Astrocyte (in vitro differentiated cells and primary cell): ENCODE results near the gene CPA5. TPM values are rescaled to one million over a fixed set of nuclear protein-coding genes. Genes with fewer than 3 reads are reported as not detected.
A peak's percentile ranks its signal among the peaks of the same experiment; 100 is the strongest.

Experiments used
- DNase-seq: peaks from one replicate; pipeline ENCODE4 v3.0.0-alpha.2; 2010; ENCODE audit warnings: low read depth
- FAIRE-seq: peaks from 2 replicates; lab custom pipeline; 2011; peaks lifted over from hg19 to GRCh38; lab: Jason Lieb, UNC
- H2AFZ ChIP-seq: 2 replicates; pipeline ENCODE4 v1.6.0; 2012; ENCODE audit warnings: low read depth, low read length, inconsistent platforms
- H3K27ac ChIP-seq: 2 replicates; pipeline ENCODE4 v1.5.1; 2011; ENCODE audit warnings: low read depth, low read length, inconsistent platforms
- H3K27me3 ChIP-seq: 2 replicates; pipeline ENCODE4 v1.6.0; 2011; ENCODE audit warnings: low read length, inconsistent platforms; ENCODE audit not compliant: insufficient read depth
- H3K36me3 ChIP-seq: 2 replicates; pipeline ENCODE4 v1.5.1; 2011; ENCODE audit warnings: low read length, inconsistent platforms; ENCODE audit not compliant: insufficient read depth
- H3K4me1 ChIP-seq: 2 replicates; pipeline ENCODE4 v1.5.1; 2011; ENCODE audit warnings: low read length, inconsistent platforms; ENCODE audit not compliant: insufficient read depth
- H3K4me2 ChIP-seq: 2 replicates; pipeline ENCODE4 v1.6.0; 2012; ENCODE audit warnings: low read length, inconsistent platforms
- H3K4me3 ChIP-seq: 2 replicates; pipeline ENCODE4 v1.5.1; 2011; ENCODE audit warnings: low read depth, mild to moderate bottlenecking, low read length, inconsistent platforms; ENCODE audit not compliant: insufficient read depth
- H3K79me2 ChIP-seq: 2 replicates; pipeline ENCODE4 v1.6.0; 2012; ENCODE audit warnings: mild to moderate bottlenecking, low read length, inconsistent platforms; ENCODE audit not compliant: insufficient read depth
- H3K9ac ChIP-seq: 2 replicates; pipeline ENCODE4 v1.6.0; 2012; ENCODE audit warnings: mild to moderate bottlenecking, low read length, inconsistent platforms
- H3K9me3 ChIP-seq: 2 replicates; pipeline ENCODE4 v1.5.1; 2012; ENCODE audit warnings: low read depth, mild to moderate bottlenecking, low read length, inconsistent platforms; ENCODE audit not compliant: insufficient read depth
- H4K20me1 ChIP-seq: 2 replicates; pipeline ENCODE4 v1.6.0; 2012; ENCODE audit warnings: low read length, inconsistent platforms; ENCODE audit not compliant: insufficient read depth
- H3K27ac Mint-ChIP-seq: one replicate; pipeline ENCODE4 v1.8.0; 2021; ENCODE audit warnings: mild to moderate bottlenecking, mixed read lengths; ENCODE audit not compliant: unreplicated experiment
- H3K27me3 Mint-ChIP-seq: one replicate; pipeline ENCODE4 v1.8.0; 2021; ENCODE audit warnings: low read depth, mixed read lengths; ENCODE audit not compliant: unreplicated experiment
- H3K36me3 Mint-ChIP-seq: one replicate; pipeline ENCODE4 v1.8.0; 2021; ENCODE audit warnings: low read depth, mixed read lengths; ENCODE audit not compliant: unreplicated experiment
- H3K4me1 Mint-ChIP-seq: one replicate; pipeline ENCODE4 v1.8.0; 2021; ENCODE audit warnings: low read depth, mixed read lengths; ENCODE audit not compliant: unreplicated experiment
- H3K4me3 Mint-ChIP-seq: one replicate; pipeline ENCODE4 v1.8.0; 2021; ENCODE audit warnings: mild to moderate bottlenecking, moderate library complexity, mixed read lengths; ENCODE audit not compliant: unreplicated experiment
- H3K9me3 Mint-ChIP-seq: one replicate; pipeline ENCODE4 v1.8.0; 2021; ENCODE audit warnings: mild to moderate bottlenecking, mixed read lengths; ENCODE audit not compliant: unreplicated experiment
- CTCF ChIP-seq: IDR thresholded peaks from 2 replicates; pipeline ENCODE4 v1.5.1; 2011; ENCODE audit warnings: low read depth, mild to moderate bottlenecking, inconsistent platforms, low read length, moderate library complexity; ENCODE audit not compliant: insufficient read depth
- EZH2 ChIP-seq: IDR thresholded peaks from 2 replicates; pipeline ENCODE4 v1.6.1; 2012; ENCODE audit warnings: mild to moderate bottlenecking, low read length, inconsistent platforms; ENCODE audit not compliant: insufficient read depth
- total RNA-seq: library from RNA; stranded (reverse); gene quantifications from 2 replicates; pipeline ENCODE4 v1.2.1, GENCODE V29; 2021

CPA5 gene
- total RNA-seq, 1 donor from 2014 or later: not detected

- H3K4me1 Mint-ChIP-seq: peaks cover 49% of the 10 kb centered on the region
- H3K4me3 ChIP-seq: no peak overlapping the region
- H3K36me3 Mint-ChIP-seq: no peaks in the 10 kb centered on the region
- H3K9me3 ChIP-seq: no peaks in the 10 kb centered on the region
- H3K9ac ChIP-seq: no peak overlapping the region
- no peaks in the 10 kb centered on the region for H3K27me3 ChIP-seq
- peaks cover 8% of the 10 kb centered on the region for H3K27me3 Mint-ChIP-seq
- no peak overlapping the region for H3K27ac ChIP-seq
- H3K27ac Mint-ChIP-seq: peak overlapping the region; percentile 84
- H3K9me3 Mint-ChIP-seq: no peaks in the 10 kb centered on the region
- TF ChIP-seq CTCF (no peak), EZH2 (no peak)
- H4K20me1 ChIP-seq: no peaks in the 10 kb centered on the region
- peaks cover 35% of the 10 kb centered on the region for H3K4me1 ChIP-seq
- no peak overlapping the region for H3K4me3 Mint-ChIP-seq
- peak overlapping the region; percentile 90 for H3K4me2 ChIP-seq
- H3K36me3 ChIP-seq: no peaks in the 10 kb centered on the region
- no peak for FAIRE-seq
- H2AFZ ChIP-seq: no peak overlapping the region
- H3K79me2 ChIP-seq: no peaks in the 10 kb centered on the region
- no peak for DNase-seq
These were observed 7.1 kb downstream of the CPA5 start for GRCh38 chr7:130351791-130352090.

GRCh38 chr7:130352194-130353074 is 7.8 kb downstream of the CPA5 start:
- H3K9ac ChIP-seq: peak overlapping the region; percentile 74

More at GRCh38 chr7:130352194-130353074, 7.8 kb downstream of the CPA5 start:
- peak overlapping the region; percentile 84 for H3K27ac Mint-ChIP-seq
- H3K27me3 Mint-ChIP-seq: peaks cover 8% of the 10 kb centered on the region
- Histone ChIP-seq H3K27ac (peak overlapping the region; percentile 78), H3K4me3 (peak overlapping the region; percentile 43), H3K9me3 (no peaks in the 10 kb centered on the region), H3K4me2 (peak overlapping the region; percentile 90), H3K36me3 (no peaks in the 10 kb centered on the region), H3K4me1 (peaks cover 41% of the 10 kb centered on the region), H2AFZ (peak overlapping the region; percentile 77), H3K27me3 (no peaks in the 10 kb centered on the region), H3K79me2 (no peaks in the 10 kb centered on the region), H4K20me1 (no peaks in the 10 kb centered on the region)
- no peak overlapping the region for H3K4me3 Mint-ChIP-seq
- H3K4me1 Mint-ChIP-seq: peaks cover 55% of the 10 kb centered on the region
- H3K36me3 Mint-ChIP-seq: no peaks in the 10 kb centered on the region
- TF ChIP-seq CTCF: no peak
- no peak for TF ChIP-seq EZH2
- DNase-seq (peak; percentile 61), FAIRE-seq (no peak)
- H3K9me3 Mint-ChIP-seq: no peaks in the 10 kb centered on the region
